Amniotic epithelial cell (primary cell): ENCODE measurements around the gene MYO10.

Experiments used
- DNase-seq: peaks from one replicate; pipeline ENCODE4 v3.0.0-alpha.2; 2010; ENCODE audit warnings: low read depth

Gene MYO10

GRCh38 chr5:16617274-16617968, 318.7 kb downstream of the MYO10 start:
- no peak for DNase-seq

GRCh38 chr5:16616536-16617273, 319.4 kb downstream of the MYO10 start, which contains the start of gene RETREG1:
Gene RETREG1 (minus strand): TSS chr5:16616997. CDS start chr5:16616971, 26 bp downstream.
- DNase-seq = no peak

- DNase-seq = no peak
These were observed 320.1 kb downstream of the MYO10 start for GRCh38 chr5:16615741-16616535.

- no peak for DNase-seq
These were observed 324.1 kb downstream of the MYO10 start for GRCh38 chr5:16612007-16612406.
